Middle frontal gyrus (tissue), 1 donor: ENCODE results near the gene TRIOBP.
"Not testable (repeated sequence)": the region's sequence is repeated elsewhere in the genome, so short reads cannot be mapped to it uniquely, and the experiment has no call there.

ENCODE experiments used
- DNase-seq: peaks from one replicate; pipeline ENCODE4 v3.0.0-alpha.2; 2015; ENCODE audit warnings: low spot score; ENCODE audit errors: extremely low spot score

Gene TRIOBP

GRCh38 chr22:37775785-37776638 lies 79.2 kb downstream of the TRIOBP start:
- no peak for DNase-seq

- DNase-seq = no peak
Measured at GRCh38 chr22:37776639-37777005, 79.8 kb downstream of the TRIOBP start.

- no peak for DNase-seq
Measured at GRCh38 chr22:37777122-37777687, 80.4 kb downstream of the TRIOBP start.

- DNase-seq = no peak
Measured at GRCh38 chr22:37778370-37779009, 81.6 kb downstream of the TRIOBP start.

GRCh38 chr22:37781434-37782059 lies 84.7 kb downstream of the TRIOBP start:
- DNase-seq = no peak

- no peak for DNase-seq
Measured at GRCh38 chr22:37782340-37783168, 85.7 kb downstream of the TRIOBP start.

GRCh38 chr22:37784829-37785495 lies 88.1 kb downstream of the TRIOBP start:
- no peak for DNase-seq

- no peak for DNase-seq
Measured at GRCh38 chr22:37790234-37790633, 93.4 kb downstream of the TRIOBP start.

GRCh38 chr22:37792494-37792893 lies 95.6 kb downstream of the TRIOBP start:
- no peak for DNase-seq

- no peak for DNase-seq
Measured at GRCh38 chr22:37794376-37794775, 97.5 kb downstream of the TRIOBP start.

- no peak for DNase-seq
Measured at GRCh38 chr22:37796079-37796478, 99.2 kb downstream of the TRIOBP start.

GRCh38 chr22:37797259-37797658 lies 100.4 kb downstream of the TRIOBP start:
- not testable (repeated sequence) for DNase-seq

GRCh38 chr22:37797874-37798500 lies 101.1 kb downstream of the TRIOBP start:
- no peak for DNase-seq

GRCh38 chr22:37799979-37800378 lies 103.1 kb downstream of the TRIOBP start:
- DNase-seq = not testable (repeated sequence)

GRCh38 chr22:37801946-37802309 lies 105.1 kb downstream of the TRIOBP start:
- DNase-seq = no peak

GRCh38 chr22:37802310-37803194 lies 105.7 kb downstream of the TRIOBP start:
- DNase-seq = no peak

GRCh38 chr22:37803195-37803638 lies 106.4 kb downstream of the TRIOBP start:
- no peak for DNase-seq

- DNase-seq = no peak
Measured at GRCh38 chr22:37803639-37804351, 106.9 kb downstream of the TRIOBP start.
